ENCODE results near the gene BRD3.

- TF ChIP-seq POLR2A (IDR thresholded peaks at IDR 0.05; ENCODE audit: control extremely low read depth in 1 of 2, low read depth in 2 of 2, low read length in 2 of 2) = no peak
- TF ChIP-seq KDM1A (IDR thresholded peaks at IDR 0.05; ENCODE audit: borderline replicate concordance, low read length) = no peak
- no peak for TF ChIP-seq RNF2 (IDR thresholded peaks at IDR 0.05; ENCODE audit: borderline replicate concordance, low read depth, low read length, missing control alignments, poor library complexity, severe bottlenecking)
- no peak for TF ChIP-seq RBBP5 (IDR thresholded peaks at IDR 0.05; ENCODE audit: borderline replicate concordance, low read depth, low read length)
Measured at GRCh38 chr9:134065612-134066419, 2.0 kb downstream of the BRD3 start.
